ENCODE measurements around the gene OXER1.

OXER1 gene

GRCh38 chr2:42769583-42770287 lies 5.8 kb upstream of the OXER1 start:
- DNase-seq (ENCODE audit: low spot score), result no peak

GRCh38 chr2:42768706-42769256 lies 4.8 kb upstream of the OXER1 start:
- DNase-seq (ENCODE audit: low spot score), result no peak

- DNase-seq (ENCODE audit: low spot score), result no peak
Measured at GRCh38 chr2:42767899-42768705, 4.2 kb upstream of the OXER1 start.

- no peak for DNase-seq (ENCODE audit: low spot score)
Measured at GRCh38 chr2:42767080-42767898, 3.4 kb upstream of the OXER1 start.

- no peak for DNase-seq (ENCODE audit: low spot score)
Measured at GRCh38 chr2:42765686-42766085, 1.8 kb upstream of the OXER1 start.

- no peak for DNase-seq (ENCODE audit: low spot score)
Measured at GRCh38 chr2:42764901-42765300, 966 bp upstream of the OXER1 start.

GRCh38 chr2:42762823-42763804 lies 821 bp downstream of the OXER1 start:
- DNase-seq (ENCODE audit: low spot score), result no peak

GRCh38 chr2:42762155-42762554 lies 1.8 kb downstream of the OXER1 start:
- no peak for DNase-seq (ENCODE audit: low spot score)

GRCh38 chr2:42761554-42761953 lies 2.4 kb downstream of the OXER1 start:
- no peak for DNase-seq (ENCODE audit: low spot score)

- no peak for DNase-seq (ENCODE audit: low spot score)
Measured at GRCh38 chr2:42758751-42759150, 5.2 kb downstream of the OXER1 start.

GRCh38 chr2:42757981-42758740 lies 5.8 kb downstream of the OXER1 start:
- DNase-seq (ENCODE audit: low spot score), result no peak

- DNase-seq (ENCODE audit: low spot score), result no peak
Measured at GRCh38 chr2:42756966-42757513, 6.9 kb downstream of the OXER1 start.

- no peak for DNase-seq (ENCODE audit: low spot score)
Measured at GRCh38 chr2:42756150-42756775, 7.7 kb downstream of the OXER1 start.

- no peak for DNase-seq (ENCODE audit: low spot score)
Measured at GRCh38 chr2:42755191-42755880, 8.6 kb downstream of the OXER1 start.

- no peak for DNase-seq (ENCODE audit: low spot score)
Measured at GRCh38 chr2:42754776-42755140, 9.2 kb downstream of the OXER1 start.

GRCh38 chr2:42754021-42754775 lies 9.7 kb downstream of the OXER1 start:
- no peak for DNase-seq (ENCODE audit: low spot score)

GRCh38 chr2:42752816-42753813 lies 10.8 kb downstream of the OXER1 start:
- no peak for DNase-seq (ENCODE audit: low spot score)
